SW 1271 (cell line): ENCODE results near the gene ADPRS.

Experiments
- DNase-seq, 2 experiments: peaks; one replicate each; lab custom pipeline; 2025; lab: John Stamatoyannopoulos, UW

Gene ADPRS, protein sequence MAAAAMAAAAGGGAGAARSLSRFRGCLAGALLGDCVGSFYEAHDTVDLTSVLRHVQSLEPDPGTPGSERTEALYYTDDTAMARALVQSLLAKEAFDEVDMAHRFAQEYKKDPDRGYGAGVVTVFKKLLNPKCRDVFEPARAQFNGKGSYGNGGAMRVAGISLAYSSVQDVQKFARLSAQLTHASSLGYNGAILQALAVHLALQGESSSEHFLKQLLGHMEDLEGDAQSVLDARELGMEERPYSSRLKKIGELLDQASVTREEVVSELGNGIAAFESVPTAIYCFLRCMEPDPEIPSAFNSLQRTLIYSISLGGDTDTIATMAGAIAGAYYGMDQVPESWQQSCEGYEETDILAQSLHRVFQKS

DNA sequence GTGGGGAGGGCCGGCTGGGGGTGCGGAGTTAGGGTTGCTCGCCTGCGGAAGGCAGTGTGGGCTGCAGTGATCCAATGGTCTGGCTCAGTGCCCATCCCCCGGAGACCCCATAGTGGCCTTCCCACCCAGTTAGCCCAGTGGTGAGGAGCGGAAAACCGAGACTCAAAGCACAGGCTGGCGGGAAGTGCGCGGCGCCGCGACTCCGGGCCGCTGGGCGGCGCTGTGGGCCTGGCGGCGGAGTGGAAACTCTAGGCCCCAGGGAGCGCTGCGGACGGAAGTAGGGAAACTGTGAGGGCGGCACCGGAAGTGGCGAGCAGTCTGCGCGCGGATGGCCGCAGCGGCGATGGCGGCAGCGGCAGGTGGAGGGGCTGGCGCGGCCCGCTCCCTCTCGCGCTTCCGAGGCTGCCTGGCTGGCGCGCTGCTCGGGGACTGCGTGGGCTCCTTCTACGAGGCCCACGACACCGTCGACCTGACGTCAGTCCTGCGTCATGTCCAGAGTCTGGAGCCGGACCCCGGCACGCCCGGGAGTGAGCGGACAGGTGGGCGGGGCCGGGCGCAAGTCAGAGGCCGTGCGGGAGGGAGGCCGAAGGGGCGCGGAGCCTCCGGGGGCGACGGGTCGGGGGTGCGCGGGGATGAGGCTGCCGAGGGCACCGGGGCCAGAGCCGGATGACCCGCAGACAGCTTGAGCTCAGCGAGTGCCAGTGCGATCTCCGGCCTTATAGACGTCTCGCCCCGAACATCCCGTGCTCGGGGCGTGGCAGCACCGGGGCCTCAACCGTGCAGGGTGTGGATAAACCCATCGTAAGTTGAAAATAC lies at the start of gene ADPRS:
ADPRS (plus strand) TSS at position 316 of the 816 bp plus-strand sequence; CDS start at position 329, 13 bp downstream.
- peak; percentile 38 to 85 for DNase-seq

- DNase-seq: no peak
These were observed 48.5 kb upstream of the ADPRS start for GRCh38 chr1:36040238-36040637.

GRCh38 chr1:36051821-36052220 lies 36.9 kb upstream of the ADPRS start:
- no peak for DNase-seq

DNA sequence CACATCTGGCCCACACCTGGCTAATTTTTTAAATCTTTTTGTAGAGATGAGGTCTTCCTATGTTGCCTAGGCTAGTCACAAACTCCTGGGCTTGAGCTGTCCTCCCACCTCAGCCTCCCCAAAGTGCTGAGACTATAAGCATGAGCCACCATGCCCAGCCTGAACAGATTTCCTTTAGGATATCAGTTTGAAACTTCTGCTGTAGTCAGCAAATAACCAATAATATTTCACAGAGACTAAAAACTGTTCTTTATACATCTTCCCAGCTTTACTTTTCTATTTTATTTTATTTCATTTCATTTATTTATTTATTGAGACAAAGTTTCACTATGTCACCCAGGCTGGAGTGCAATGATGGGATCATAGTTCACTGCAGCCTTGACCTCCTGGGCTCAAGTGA lies 34.7 kb upstream of the ADPRS start:
- no peak for DNase-seq

- DNase-seq: no peak
These were observed 33.0 kb upstream of the ADPRS start for GRCh38 chr1:36055706-36056105.

DNA sequence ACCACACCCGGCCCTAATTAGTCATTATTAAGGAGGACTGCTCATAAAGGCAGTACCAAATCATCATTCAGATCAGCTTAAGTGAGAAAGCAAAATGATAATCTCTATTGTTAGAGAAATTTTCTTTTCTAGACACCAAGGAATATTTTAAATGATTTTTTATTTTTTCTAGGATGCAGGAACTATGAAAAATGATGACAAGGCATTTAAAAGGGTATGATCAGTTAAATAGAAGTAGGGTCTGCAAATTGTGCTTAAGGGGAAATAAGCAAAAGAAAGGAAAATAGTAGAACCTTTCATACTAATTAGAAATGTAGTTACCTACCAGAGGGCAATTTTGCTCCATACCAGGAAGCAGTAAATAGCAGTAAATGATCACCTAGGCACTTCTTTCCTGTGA lies 26.4 kb upstream of the ADPRS start:
- no peak for DNase-seq

DNA sequence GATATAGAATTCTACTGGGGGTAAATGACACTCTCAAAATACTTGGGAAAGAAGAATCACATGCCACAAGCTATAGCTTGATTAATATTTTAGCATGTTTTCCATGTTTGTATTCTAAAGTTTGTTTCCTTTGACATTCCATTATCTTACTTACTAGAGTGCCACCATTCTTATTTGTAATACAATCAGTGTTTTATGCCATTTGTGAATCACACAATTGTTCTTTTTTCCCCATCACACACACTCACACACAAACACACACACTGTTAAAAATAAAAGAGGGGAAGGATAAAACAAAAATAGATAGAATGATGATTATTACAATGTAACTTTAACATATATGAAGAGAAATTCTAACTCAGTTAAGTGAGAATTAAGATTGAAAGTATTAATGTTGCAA lies 20.8 kb upstream of the ADPRS start:
- no peak for DNase-seq

DNA sequence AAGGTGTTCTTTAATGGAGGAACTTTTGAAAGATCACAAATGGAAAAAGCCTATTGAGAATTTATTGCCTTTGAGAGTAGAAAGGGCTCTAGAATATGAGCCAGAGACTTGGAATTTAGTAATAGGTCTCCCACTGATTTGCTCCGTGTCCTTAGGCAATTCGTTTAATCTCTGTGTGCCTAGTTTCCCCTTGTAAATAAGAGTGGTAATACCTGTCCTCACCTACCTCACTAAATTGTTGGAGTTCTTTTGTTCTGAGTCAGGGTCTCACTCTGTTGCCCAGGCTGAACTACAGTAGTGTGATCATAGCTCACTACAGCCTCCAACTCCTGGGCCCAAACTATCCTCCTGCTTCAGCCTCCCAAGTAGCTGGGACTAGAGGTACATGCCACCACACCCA lies 19.8 kb upstream of the ADPRS start:
- no peak for DNase-seq

DNA sequence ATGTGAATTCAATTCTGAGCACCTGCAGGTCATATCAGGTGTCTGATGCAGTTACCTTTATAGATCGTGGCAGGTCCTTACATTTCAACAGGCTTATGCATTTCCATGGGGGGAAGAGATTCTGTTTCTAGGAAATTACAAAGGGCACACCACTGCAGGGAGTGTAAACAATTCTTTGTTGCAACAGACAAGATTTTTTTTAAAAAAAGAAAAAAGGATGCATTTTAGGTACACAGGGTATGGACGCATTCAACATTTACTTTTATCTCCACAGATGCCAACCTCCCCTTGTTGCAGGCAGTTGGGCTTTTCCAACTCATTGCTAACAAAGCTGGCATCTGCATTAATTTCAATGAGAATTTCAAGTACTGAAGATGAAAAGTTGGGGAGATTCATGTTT lies 18.3 kb upstream of the ADPRS start:
- no peak for DNase-seq

DNA sequence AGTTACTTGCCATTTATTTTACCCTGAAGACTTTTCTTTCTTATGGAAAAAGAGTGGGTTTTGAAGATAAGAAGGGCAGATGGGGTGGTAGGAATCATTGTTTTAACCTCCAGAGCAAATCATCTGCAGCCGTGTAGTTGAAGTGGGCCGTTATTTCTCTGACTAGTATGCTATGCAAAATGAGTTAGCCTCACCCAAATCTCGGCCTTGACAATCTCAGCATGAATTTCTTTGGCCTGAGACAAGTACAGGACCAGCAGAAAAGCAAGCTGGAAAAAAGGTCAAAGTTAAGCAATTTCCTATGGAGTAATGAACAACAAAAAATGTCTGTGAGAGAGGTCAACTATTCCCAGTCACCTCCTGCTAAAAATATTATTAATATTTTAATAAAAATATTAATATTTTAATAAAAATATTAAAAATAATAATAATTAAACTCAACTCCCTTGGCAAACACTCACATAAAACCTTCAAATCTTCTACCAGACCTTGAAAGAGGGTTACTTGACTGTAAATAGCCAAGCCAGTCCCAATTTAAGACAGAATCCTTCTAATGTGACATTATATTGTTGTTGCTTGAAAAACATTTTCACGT lies 11.6 kb upstream of the ADPRS start:
- no peak for DNase-seq

DNA sequence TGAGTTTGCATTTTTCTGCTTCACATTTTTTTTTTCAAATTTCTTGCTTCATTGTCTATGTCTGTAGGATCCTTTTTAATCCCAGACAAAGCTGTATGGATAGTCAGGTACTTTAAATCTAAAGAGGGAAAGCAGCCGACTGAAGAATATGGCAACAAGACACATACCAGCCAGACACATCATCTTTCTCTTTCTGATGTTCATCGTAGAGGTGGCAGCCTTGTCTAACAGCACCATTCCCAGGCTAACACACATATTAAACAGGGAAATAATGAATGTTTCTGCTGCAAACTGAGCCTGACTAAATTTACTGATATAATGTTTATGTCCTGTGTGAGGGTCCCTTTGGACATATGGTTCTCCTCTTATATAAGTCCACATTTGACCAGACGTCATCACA lies 8.5 kb upstream of the ADPRS start:
- DNase-seq: no peak

DNA sequence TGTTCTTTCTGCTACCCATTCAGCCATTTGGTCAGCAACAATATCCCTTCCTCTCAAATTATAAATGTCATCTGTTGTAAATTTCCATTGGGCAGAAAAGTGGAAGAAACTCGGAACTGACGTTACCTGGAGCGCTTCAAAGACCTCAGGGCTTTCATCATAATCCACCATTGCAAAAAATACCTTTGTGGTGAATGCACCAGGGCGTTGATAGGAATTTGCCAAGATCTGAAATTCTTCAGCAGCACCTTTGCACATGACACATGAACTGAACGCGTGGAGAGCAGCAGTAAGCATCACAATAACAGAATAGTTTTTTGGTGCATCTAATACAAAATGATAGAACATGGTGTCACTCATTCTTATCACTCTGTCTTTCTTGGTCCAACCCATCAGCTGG lies 7.9 kb upstream of the ADPRS start:
- DNase-seq: no peak

- no peak for DNase-seq
These were observed 6.7 kb upstream of the ADPRS start for GRCh38 chr1:36081926-36082485.

- DNase-seq: no peak
These were observed 5.5 kb upstream of the ADPRS start for GRCh38 chr1:36083219-36083618.

DNA sequence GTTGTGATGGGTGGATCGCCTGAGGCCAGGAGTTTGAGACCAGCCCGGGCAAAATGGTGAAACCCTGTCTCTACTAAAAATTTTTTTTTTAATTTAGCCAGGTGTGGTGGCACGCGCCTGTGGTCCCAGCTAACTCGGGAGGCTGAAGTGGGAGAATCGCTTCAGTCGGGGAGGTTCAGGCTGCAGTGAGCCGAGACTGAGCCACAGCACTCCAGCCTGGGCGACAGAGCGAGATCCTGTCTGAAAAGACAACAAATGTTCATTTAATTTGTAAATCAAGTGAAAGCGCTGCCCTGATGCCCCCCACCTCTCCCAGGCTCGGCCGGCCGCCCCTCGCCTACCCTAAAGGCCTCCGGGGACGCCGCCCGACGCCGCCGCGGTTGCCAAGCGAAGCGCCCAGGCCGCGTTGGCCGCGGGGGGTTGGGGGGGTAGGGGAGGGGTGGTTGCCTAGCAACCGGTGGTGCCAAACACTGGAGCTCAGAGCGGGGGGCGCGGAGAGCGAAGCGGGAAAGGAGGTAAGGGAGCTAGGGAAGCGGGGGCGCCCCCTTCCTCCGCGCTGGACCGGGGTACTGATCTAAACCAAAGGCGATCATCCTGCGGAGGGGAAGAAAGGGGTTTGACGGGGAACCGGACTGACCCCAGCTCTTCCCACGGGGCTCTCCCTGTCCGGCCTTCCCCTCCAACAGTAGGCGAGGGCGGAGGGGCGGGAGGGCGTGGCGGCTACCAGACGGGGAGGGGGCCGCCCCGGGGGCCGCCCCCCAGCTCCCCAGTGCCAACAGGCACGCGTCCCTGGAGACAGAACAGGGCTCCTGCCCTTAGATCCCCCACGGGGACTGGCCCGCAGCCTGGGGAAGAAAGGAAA lies 4.8 kb upstream of the ADPRS start, which contains the start of gene TEKT2:
TEKT2 (plus strand) TSS at position 460 of the 862 bp plus-strand sequence. CDS start 828 bp downstream, outside the sequence.
- no peak for DNase-seq

GRCh38 chr1:36084497-36085115 lies 4.1 kb upstream of the ADPRS start:
- no peak for DNase-seq

GRCh38 chr1:36085126-36085525 lies 3.6 kb upstream of the ADPRS start:
- DNase-seq: no peak

DNA sequence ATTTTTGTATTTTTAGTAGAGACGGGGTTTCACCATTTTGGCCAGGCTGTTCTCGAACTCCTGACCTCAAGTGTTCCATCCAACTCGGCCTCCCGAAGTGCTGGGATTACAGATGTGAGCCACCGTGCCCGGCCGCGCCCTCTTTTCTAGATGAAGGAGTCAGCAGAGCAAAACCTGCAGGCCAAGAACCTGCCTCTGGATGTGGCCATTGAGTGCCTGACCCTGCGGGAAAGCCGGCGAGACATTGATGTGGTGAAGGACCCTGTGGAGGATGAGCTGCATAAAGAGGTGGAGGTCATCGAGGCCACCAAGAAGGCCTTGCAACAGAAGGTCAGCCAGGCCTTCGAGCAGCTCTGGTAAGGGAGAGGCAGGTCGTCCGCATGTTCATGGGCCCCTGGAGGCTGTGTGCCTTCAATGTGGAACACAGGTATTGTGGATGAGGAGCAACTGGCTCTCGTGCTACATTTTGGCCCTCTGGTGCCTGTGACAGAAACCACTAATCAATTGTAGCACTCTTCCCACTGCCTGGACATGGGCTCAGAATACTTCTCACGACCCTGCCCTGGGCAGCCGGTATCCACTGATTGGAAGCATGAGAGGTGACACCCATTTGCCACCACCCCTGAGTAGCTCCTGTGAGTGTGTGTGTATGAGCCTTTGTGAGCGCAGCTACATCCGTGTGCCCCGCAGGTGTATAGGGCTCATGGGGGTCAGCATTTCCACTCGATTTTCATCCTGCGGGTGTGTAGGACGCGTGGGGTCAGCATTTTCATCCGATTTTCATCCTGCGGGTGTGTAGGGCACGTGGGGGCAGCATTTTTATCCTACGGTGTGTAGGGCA lies 2.8 kb upstream of the ADPRS start:
- DNase-seq: no peak

GRCh38 chr1:36086529-36087232 lies 2.0 kb upstream of the ADPRS start:
- no peak for DNase-seq
